Thyroid gland (tissue), 4 donors: ENCODE measurements around the gene ASIP. TPM values are rescaled to one million over a fixed set of nuclear protein-coding genes. Genes with fewer than 3 reads are reported as not detected.
"Not testable (repeated sequence)": the region's sequence is repeated elsewhere in the genome, so short reads cannot be mapped to it uniquely, and the experiment has no call there.

Experiments used
- DNase-seq, 2 donors: peaks; one replicate each; pipeline ENCODE4 v3.0.0-alpha.2; 2019
- H3K27ac ChIP-seq, 3 donors: fragments of 200-600 bp; sonication (generic); 1 replicate in 2 of 3; 2 replicates in 1 of 3; pipeline ENCODE4 v1.5.1; 2016 to 2019; ENCODE audit warnings: mild to moderate bottlenecking in 1 of 3, moderate library complexity in 1 of 3
- H3K27me3 ChIP-seq: fragments of 200-600 bp; sonication (generic); one replicate; pipeline ENCODE4 v1.5.1; 2019
- H3K36me3 ChIP-seq, 2 donors: fragments of 200-600 bp; sonication (generic); one replicate each; pipeline ENCODE4 v1.5.1; 2016 to 2019
- H3K4me1 ChIP-seq, 2 donors: fragments of 200-600 bp; sonication (generic); one replicate each; pipeline ENCODE4 v1.5.1; 2017 to 2019
- H3K4me3 ChIP-seq, 3 donors: fragments of 200-600 bp; sonication (generic); replicated peaks in 1 of 3; 1 replicate in 2 of 3; 2 replicates in 1 of 3; pipeline ENCODE4 v1.5.1; 2016; ENCODE audit warnings: mild to moderate bottlenecking in 1 of 3
- H3K9me3 ChIP-seq: fragments of 200-600 bp; sonication (generic); one replicate; pipeline ENCODE4 v1.5.1; 2017
- POLR2A ChIP-seq, 2 donors: fragments of 450-650 bp; IDR thresholded peaks; one replicate each; pipeline ENCODE4 v1.6.1; 2017; ENCODE audit warnings: antibody characterized with exemption in 2 of 2, mild to moderate bottlenecking in 2 of 2, moderate library complexity in 1 of 2
- WGBS, 2 donors: methylation state at CpG; one replicate each; pipeline ENCODE4 v1.1.5; 2017; 5-methylcytosine and 5-hydroxymethylcytosine counted together
- intact Hi-C: fragments of 100-400 bp; cut with DNase I; formaldehyde crosslinking; loops from one replicate; pipeline ENCODE4 v1.15.1; 2023
- total RNA-seq, 4 donors: library from RNA; depleted of rRNA; stranded (reverse); fragments of >200 nt; gene quantifications; one replicate each; pipeline ENCODE4 v1.2.3, GENCODE V29; 2016
- TF ChIP-seq, protein P1 (sequence below), 6 experiments: fragments of 200-600 bp in 3 of 6; fragments of 450-650 bp in 3 of 6; sonication (generic) in 3 of 6; IDR thresholded peaks; one replicate each; pipeline ENCODE4 v1.5.1; 2016 to 2019; ENCODE audit warnings: antibody characterized with exemption in 6 of 6, mild to moderate bottlenecking in 2 of 6, inconsistent platforms in 1 of 6, moderate library complexity in 1 of 6

ASIP gene
- total RNA-seq, 4 donors from 2014 or later: not detected

DNA sequence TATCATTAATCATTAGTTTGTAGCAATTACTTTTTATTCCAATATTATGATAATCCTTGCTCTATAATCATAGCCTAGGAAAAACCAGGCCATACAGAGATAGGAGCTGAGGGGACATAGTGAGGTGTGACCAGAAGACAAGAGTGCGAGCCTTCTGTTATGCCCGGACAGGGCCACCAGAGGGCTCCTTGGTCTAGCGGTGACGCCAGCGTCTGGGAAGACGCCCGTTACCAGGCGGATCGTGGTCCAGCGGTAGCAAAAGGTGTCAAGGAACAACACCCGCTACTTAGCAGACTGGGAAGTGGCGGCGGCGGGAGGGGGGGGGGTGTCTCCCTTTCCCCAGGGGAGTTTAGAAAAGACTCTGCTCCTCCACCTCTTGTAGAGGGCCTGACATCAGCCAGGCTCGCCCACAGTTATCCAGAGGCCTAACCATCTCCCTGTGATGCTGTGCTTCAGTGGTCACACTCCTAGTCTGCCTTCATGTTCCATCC is 57.1 kb downstream of the ASIP start:
- WGBS, 2 donors: 79 to 89% methylated on average over 5 to 7 of the region's 15 CpGs
- H3K9me3 ChIP-seq, intact Hi-C loops: not testable (repeated sequence)

DNA sequence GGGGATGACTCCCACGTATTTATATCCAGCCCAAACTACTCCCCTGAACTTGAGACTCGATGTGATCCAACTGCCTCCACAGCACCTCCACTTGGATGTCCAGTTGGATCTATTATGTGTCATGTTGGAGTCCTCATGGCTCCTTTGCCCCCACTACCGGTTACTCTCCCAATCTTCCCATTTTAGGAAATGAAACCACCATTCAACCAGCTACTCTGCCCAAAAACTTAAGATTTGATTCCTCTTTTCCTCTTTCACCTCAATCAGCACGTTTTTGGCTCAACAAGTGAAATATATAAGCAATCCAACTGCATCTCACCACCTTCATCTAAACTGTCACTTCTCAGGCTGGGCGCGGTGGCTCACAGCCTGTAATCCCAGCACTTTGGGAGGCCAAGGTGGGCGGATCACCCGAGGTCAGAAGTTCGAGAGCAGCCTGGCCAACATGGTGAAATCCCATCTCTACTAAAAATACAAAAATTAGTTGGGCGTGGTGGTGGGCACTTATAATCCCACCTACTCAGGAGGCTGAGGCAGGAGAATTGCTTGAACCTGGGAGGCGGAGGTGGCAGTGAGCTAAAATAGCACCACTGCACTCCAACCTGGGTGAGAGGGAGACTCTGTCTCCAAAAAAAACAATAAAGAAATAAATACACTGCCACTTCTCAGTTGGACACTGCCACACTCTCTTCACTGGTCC is 58.5 kb downstream of the ASIP start:
- TF ChIP-seq, protein P1, sequence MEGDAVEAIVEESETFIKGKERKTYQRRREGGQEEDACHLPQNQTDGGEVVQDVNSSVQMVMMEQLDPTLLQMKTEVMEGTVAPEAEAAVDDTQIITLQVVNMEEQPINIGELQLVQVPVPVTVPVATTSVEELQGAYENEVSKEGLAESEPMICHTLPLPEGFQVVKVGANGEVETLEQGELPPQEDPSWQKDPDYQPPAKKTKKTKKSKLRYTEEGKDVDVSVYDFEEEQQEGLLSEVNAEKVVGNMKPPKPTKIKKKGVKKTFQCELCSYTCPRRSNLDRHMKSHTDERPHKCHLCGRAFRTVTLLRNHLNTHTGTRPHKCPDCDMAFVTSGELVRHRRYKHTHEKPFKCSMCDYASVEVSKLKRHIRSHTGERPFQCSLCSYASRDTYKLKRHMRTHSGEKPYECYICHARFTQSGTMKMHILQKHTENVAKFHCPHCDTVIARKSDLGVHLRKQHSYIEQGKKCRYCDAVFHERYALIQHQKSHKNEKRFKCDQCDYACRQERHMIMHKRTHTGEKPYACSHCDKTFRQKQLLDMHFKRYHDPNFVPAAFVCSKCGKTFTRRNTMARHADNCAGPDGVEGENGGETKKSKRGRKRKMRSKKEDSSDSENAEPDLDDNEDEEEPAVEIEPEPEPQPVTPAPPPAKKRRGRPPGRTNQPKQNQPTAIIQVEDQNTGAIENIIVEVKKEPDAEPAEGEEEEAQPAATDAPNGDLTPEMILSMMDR (IDR thresholded peaks at IDR 0.05): no peak
- no peaks in the 10 kb centered on the region for H3K36me3 ChIP-seq
- H3K27ac ChIP-seq: peak overlapping the region in 2 of 3 donors; percentile 50 to 63
- no peaks in the 10 kb centered on the region for H3K27me3 ChIP-seq
- H3K9me3 ChIP-seq: no peaks in the 10 kb centered on the region
- 73 to 77% methylated on average over 11 of the region's 11 CpGs for WGBS, 2 donors
- H3K4me1 ChIP-seq: peaks cover 23 to 30% of the 10 kb centered on the region in 2 donors
- H3K4me3 ChIP-seq: no peak overlapping the region
- intact Hi-C loops: no loop called here
- no peak for DNase-seq

More for the DNA sequence above, 57.1 kb downstream of the ASIP start:
- peaks cover 23 to 30% of the 10 kb centered on the region in 2 donors for H3K4me1 ChIP-seq
- DNase-seq, H3K27me3 ChIP-seq, H3K36me3 ChIP-seq, H3K4me3 ChIP-seq, H3K27ac ChIP-seq: not testable (repeated sequence)
- TF ChIP-seq, protein P1 (IDR thresholded peaks at IDR 0.05): peak in 1 of 6 experiments; percentile 25

DNA sequence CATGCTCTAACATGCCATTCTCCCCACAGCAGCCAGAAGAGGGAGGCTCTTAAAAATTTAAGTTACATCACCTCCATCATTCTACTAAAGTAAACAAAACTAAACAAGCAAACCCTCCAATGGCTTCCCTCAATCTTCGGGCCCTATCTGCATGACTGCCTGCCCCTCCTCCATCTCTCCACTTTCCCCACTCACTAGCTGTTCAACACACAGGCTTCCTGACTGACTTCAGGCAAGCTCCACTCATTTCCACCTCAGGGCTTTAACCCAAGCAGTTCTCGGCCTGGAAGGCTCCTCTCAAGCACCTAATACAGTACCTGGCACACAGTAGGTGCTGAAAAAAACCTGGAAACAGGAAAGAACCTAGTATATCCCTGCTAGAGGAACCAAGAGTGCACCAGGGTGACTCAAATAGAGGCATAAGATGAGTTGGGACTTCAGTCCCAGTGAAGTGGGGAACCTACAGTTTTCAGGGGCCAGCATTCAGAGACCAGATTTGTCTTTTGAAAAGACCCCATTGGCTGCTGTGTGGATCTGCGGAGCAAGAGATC is 59.1 kb downstream of the ASIP start:
- DNase-seq: peak; percentile 86 to 89
- intact Hi-C loops: no loop called here
- Histone ChIP-seq H3K9me3 (no peaks in the 10 kb centered on the region), H3K4me1 (peaks cover 23 to 30% of the 10 kb centered on the region in 2 donors), H3K36me3 (no peaks in the 10 kb centered on the region), H3K27ac (peak overlapping the region; percentile 81 to 98 (median 93)), H3K4me3 (no peak overlapping the region), H3K27me3 (no peaks in the 10 kb centered on the region)
- TF ChIP-seq POLR2A (IDR thresholded peaks at IDR 0.05): peak in 1 of 2 donors; percentile 60
- TF ChIP-seq, protein P1 (IDR thresholded peaks at IDR 0.05): no peak
- WGBS, 2 donors: 54 to 55% methylated on average over 3 of the region's 3 CpGs

DNA sequence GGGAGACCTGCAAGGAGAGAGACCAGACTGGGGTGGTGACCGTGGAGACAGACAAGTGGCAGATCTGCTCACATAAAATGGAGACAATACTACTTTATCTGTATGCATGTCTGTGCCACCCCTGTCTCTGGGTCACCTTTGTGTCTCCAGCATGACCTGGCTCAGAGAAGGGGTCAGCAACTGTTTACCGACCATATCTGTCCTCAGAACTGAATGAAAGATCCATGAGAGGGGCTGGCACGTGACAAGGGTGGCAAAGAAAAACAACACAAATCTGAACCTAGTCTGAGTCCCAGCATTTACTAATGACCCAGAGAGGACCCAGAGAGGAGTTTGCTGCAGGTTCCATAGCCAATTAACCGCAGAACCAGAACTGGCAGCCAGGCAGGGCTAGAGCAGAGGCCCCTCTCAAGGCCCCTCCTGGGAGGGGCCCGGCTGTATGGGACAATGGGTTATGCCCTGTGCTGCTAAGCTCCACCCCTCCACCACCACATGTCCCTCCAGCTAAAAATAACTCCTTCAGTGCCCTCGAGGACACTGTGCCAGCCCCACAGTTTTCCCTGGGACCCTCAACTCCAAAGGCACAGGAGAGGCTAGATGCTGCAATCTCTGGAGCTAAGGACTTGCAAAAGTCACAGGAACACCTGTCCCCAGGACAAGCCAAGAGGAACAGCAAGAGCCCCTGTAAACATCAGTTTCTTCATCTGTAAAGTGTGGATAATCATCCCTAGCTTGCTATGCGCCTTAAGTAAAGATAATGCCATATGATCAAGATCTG is 59.8 kb downstream of the ASIP start:
- H3K9me3 ChIP-seq: no peaks in the 10 kb centered on the region
- DNase-seq: peak; percentile 41 to 46
- no peaks in the 10 kb centered on the region for H3K36me3 ChIP-seq
- H3K27ac ChIP-seq: peak overlapping the region; percentile 81 to 98 (median 93)
- H3K27me3 ChIP-seq: no peaks in the 10 kb centered on the region
- H3K4me3 ChIP-seq: no peak overlapping the region
- intact Hi-C loops: no loop called here
- TF ChIP-seq POLR2A (IDR thresholded peaks at IDR 0.05): no peak
- TF ChIP-seq, protein P1 (IDR thresholded peaks at IDR 0.05): no peak
- WGBS, 2 donors: 38 to 44% methylated on average over 7 of the region's 7 CpGs
- peaks cover 23 to 30% of the 10 kb centered on the region in 2 donors for H3K4me1 ChIP-seq
